GM12878 (cell line): ENCODE measurements around the gene FDX2. TPM values are rescaled to one million over a fixed set of nuclear protein-coding genes. Genes with fewer than 3 reads are reported as not detected.

Experiments
- ATAC-seq: fragments of 200-7000 bp; cut with Tn5 transposase; 3 replicates; pipeline ENCODE4 v1.9.1; 2020; ENCODE audit warnings: mild to moderate bottlenecking, moderate library complexity
- BruUV-seq: library from RNA; stranded (reverse); fragments of 400-500 nt; replicated peaks from 2 replicates; lab custom pipeline; 2021; lab: Mats Ljungman, UMichigan
- CTCF ChIA-PET: fragments of 300-600 bp; sonication (Branson Sonifier 250); formaldehyde crosslinking; extraction: SDS; loops from one replicate; lab custom pipeline; 2021; ENCODE audit warnings: inconsistent platforms; lab: Yijun Ruan, JAX
- POLR2A ChIA-PET: fragments of 350-600 bp; formaldehyde crosslinking; extraction: SDS; loops from one replicate; lab custom pipeline; 2021; ENCODE audit warnings: inconsistent platforms; lab: Charles Lee
- RAD21 ChIA-PET: fragments of 300-600 bp; sonication (Branson Sonifier 250); formaldehyde crosslinking; loops from one replicate; lab custom pipeline; 2023; ENCODE audit warnings: antibody characterized with exemption; ENCODE audit not compliant: unreplicated experiment; lab: Charles Lee
- SMC1A ChIA-PET: fragments of 300-600 bp; sonication (Branson Sonifier 250); formaldehyde crosslinking; loops from one replicate; lab custom pipeline; 2023; ENCODE audit not compliant: unreplicated experiment, uncharacterized antibody; lab: Charles Lee
- DNase-seq: peaks from one replicate; pipeline ENCODE4 v3.0.0-alpha.2; 2011; ENCODE audit warnings: low read depth, low spot score
- FAIRE-seq: peaks from 3 replicates; lab custom pipeline; 2011; peaks lifted over from hg19 to GRCh38; lab: Jason Lieb, UNC
- H2AFZ ChIP-seq: 2 replicates; pipeline ENCODE4 v1.6.0; 2011; ENCODE audit warnings: low read depth, low read length, control low read depth; ENCODE audit not compliant: control insufficient read depth
- H3K27ac ChIP-seq: 2 replicates; pipeline ENCODE4 v1.5.1; 2011; ENCODE audit warnings: control low read depth; ENCODE audit not compliant: control insufficient read depth, insufficient read depth
- H3K27me3 ChIP-seq, 2 experiments: replicated peaks in 1 of 2; 2 replicates each; pipeline versions ENCODE4 v1.6.0 to v1.6.1; 2011; ENCODE audit warnings: low read length in 1 of 2; ENCODE audit not compliant: control insufficient read depth in 2 of 2, insufficient read depth in 2 of 2
- H3K36me3 ChIP-seq, 2 experiments: 2 replicates each; pipeline ENCODE4 v1.5.1; 2011; ENCODE audit warnings: low read length in 1 of 2; ENCODE audit not compliant: control insufficient read depth in 2 of 2, insufficient read depth in 2 of 2
- H3K4me1 ChIP-seq: 2 replicates; pipeline ENCODE4 v1.6.1; 2011; ENCODE audit warnings: mild to moderate bottlenecking, low read length, moderate library complexity, mixed read lengths; ENCODE audit not compliant: control insufficient read depth, insufficient read depth
- H3K4me2 ChIP-seq: 2 replicates; pipeline ENCODE4 v1.6.0; 2011; ENCODE audit warnings: control low read depth; ENCODE audit not compliant: control insufficient read depth, insufficient read depth
- H3K4me3 ChIP-seq: fragments of 200-600 bp; sonication (generic); 2 replicates; pipeline ENCODE4 v1.5.1; 2016
- H3K79me2 ChIP-seq: 2 replicates; pipeline ENCODE4 v1.6.0; 2011; ENCODE audit warnings: low read length; ENCODE audit not compliant: control insufficient read depth, insufficient read depth
- H3K9ac ChIP-seq: 2 replicates; pipeline ENCODE4 v1.8.0; 2011; ENCODE audit warnings: low read length, control low read depth, mixed read lengths; ENCODE audit not compliant: control insufficient read depth, insufficient read depth
- H3K9me3 ChIP-seq: replicated peaks from 3 replicates; pipeline ENCODE4 v1.5.1; 2011; ENCODE audit warnings: mild to moderate bottlenecking, low read length; ENCODE audit not compliant: control insufficient read depth, insufficient read depth
- H4K20me1 ChIP-seq: 2 replicates; pipeline ENCODE4 v1.6.0; 2011; ENCODE audit not compliant: control insufficient read depth, insufficient read depth
- ATF2 ChIP-seq: IDR thresholded peaks from 2 replicates; pipeline ENCODE4 v1.6.1; 2012; ENCODE audit warnings: low read length, inconsistent platforms
- EGR1 ChIP-seq, 2 experiments: IDR thresholded peaks; 1 replicate in 1 of 2; 2 replicates in 1 of 2; pipeline ENCODE4 v1.6.1; 2011 to 2012; ENCODE audit warnings: low read depth in 2 of 2, low read length in 2 of 2, borderline replicate concordance in 1 of 2, mild to moderate bottlenecking in 1 of 2, moderate library complexity in 1 of 2
- KLF5 ChIP-seq: fragments of 450-650 bp; IDR thresholded peaks from 2 replicates; pipeline ENCODE4 v1.6.1; 2014; ENCODE audit warnings: mild to moderate bottlenecking; ENCODE audit not compliant: partially characterized antibody
- MTA3 ChIP-seq: IDR thresholded peaks from 2 replicates; pipeline ENCODE4 v1.6.1; 2012; ENCODE audit warnings: low read length, inconsistent platforms, borderline replicate concordance
- NFYB ChIP-seq: IDR thresholded peaks from 2 replicates; pipeline ENCODE4 v1.6.1; 2011; ENCODE audit warnings: low read depth, mild to moderate bottlenecking, low read length, improper control_type of control experiment, moderate library complexity; ENCODE audit not compliant: insufficient read depth
- NRF1 ChIP-seq: conservative IDR thresholded peaks from 2 replicates; pipeline ENCODE4 v1.6.1; 2011; ENCODE audit warnings: mild to moderate bottlenecking, low read depth, low read length, improper control_type of control experiment
- POLR2A ChIP-seq: IDR thresholded peaks from 2 replicates; pipeline ENCODE4 v1.6.1; 2011; ENCODE audit warnings: low read depth, mild to moderate bottlenecking, low read length
- POU2F2 ChIP-seq: IDR thresholded peaks from 3 replicates; pipeline ENCODE4 v1.6.1; 2011; ENCODE audit warnings: low read depth, mild to moderate bottlenecking, low read length, borderline replicate concordance
- whole genome bisulfite sequencing: methylation state at CpG from one replicate; pipeline ENCODE4 v1.1.6; 2016; ENCODE audit warnings: low lambda C conversion rate; ENCODE audit not compliant: insufficient replicate concordance, insufficient coverage; ENCODE audit errors: missing lambda C conversion rate; 5-methylcytosine and 5-hydroxymethylcytosine counted together
- in situ Hi-C: fragments of 300-500 bp; cut with MboI; formaldehyde crosslinking; loops from 9 replicates; pipeline ENCODE4 v1.14.3; 2018; ENCODE audit warnings: mixed read lengths
- intact Hi-C: fragments of 100-400 bp; cut with micrococcal nuclease; formaldehyde crosslinking; loops from one replicate; pipeline ENCODE4 v1.14.2; 2022; ENCODE audit not compliant: unreplicated experiment
- polyA plus RNA-seq, 11 experiments: library from polyadenylated mRNA; depleted of rRNA in 4 of 11; unstranded in 6 of 11; stranded (reverse) in 5 of 11; fragments of >200 nt; fragmentation: Nextera tagmentation in 4 of 11; fragmentation: Illumina TruSeq in 1 of 11; extraction: Ambion mirVana in 4 of 11; extraction: Trizol in 1 of 11; gene quantifications; 1 replicate in 1 of 11; 2 replicates in 10 of 11; pipeline versions ENCODE4 v1.2.1 to v1.2.3, GENCODE V29; 2011 to 2016; ENCODE audit warnings: inconsistent platforms in 2 of 11, missing spikeins in 2 of 11, low read depth in 1 of 11
- total RNA-seq, 4 experiments: library from RNA; depleted of rRNA in 3 of 4; stranded (reverse); fragments of >200 nt in 3 of 4; fragmentation: Illumina TruSeq in 1 of 4; extraction: Trizol in 1 of 4; gene quantifications; 2 replicates each; pipeline versions ENCODE4 v1.2.1 to v1.2.3, GENCODE V29; 2013 to 2021

Gene FDX2
- total and polyA plus RNA-seq, 10 of the 15 experiments (the other 5 are each of a cell fraction or from before 2014, with no cell fraction given), result 1.4 to 50.4 (median 24.7) TPM

GRCh38 chr19:10364644-10365043, 48.8 kb upstream of the FDX2 start (continued):
- TF ChIP-seq NRF1, result no peak
- TF ChIP-seq NFYB, result no peak
- no peak for TF ChIP-seq KLF5
- no peak for TF ChIP-seq ATF2
- no peak for TF ChIP-seq POU2F2

GRCh38 chr19:10363789-10364281, 48.0 kb upstream of the FDX2 start:
- DNase-seq, result no peak
- RAD21 ChIA-PET, result no interaction called here
- no peaks in the 10 kb centered on the region for H3K27me3 ChIP-seq
- no peak overlapping the region for H3K4me2 ChIP-seq
- WGBS, result 80% methylated on average over 12 of the region's 12 CpGs
- BruUV-seq, result no TSS peak
- no peak overlapping the region for H3K4me3 ChIP-seq
- no peaks in the 10 kb centered on the region; the same call in 1 of the 2 replicates for H4K20me1 ChIP-seq
- no peak overlapping the region for H3K9ac ChIP-seq
- TF ChIP-seq POLR2A (peak; percentile 28; the same call in 1 of the 2 replicates), EGR1 (IDR thresholded peaks at IDR 0.05; ENCODE audit: borderline replicate concordance in 1 of 2, low read depth in 2 of 2, low read length in 2 of 2) (no peak), MTA3 (no peak)
- TF ChIP-seq, all 136 proteins: peak for 1
- Histone ChIP-seq H3K9me3 (no peaks in the 10 kb centered on the region; the same call in 2 of the 3 replicates), H3K79me2 (no peaks in the 10 kb centered on the region; the same call in 1 of the 2 replicates), H3K4me1 (no peaks in the 10 kb centered on the region), H3K27ac (no peak overlapping the region), H2AFZ (no peak overlapping the region), H3K36me3 (peaks cover 28 to 47% of the 10 kb centered on the region in 2 experiments)
- intact Hi-C loops (no loop called here), in situ Hi-C loops (no loop called here)
- no peak for ATAC-seq
- ChIA-PET SMC1A (no interaction called here), CTCF (no interaction called here), POLR2A (no interaction called here)
- no peak for FAIRE-seq
